ENCODE results near the gene SUPT3H.

GRCh38 chr6:45272626-45273025 is 105.1 kb downstream of the SUPT3H start:
- no peak for TF ChIP-seq RAD21 (IDR thresholded peaks at IDR 0.05)
- TF ChIP-seq CTCF (IDR thresholded peaks at IDR 0.05; ENCODE audit: low read depth, low read length, missing input control) = no peak
- no peak for TF ChIP-seq EGR1 (IDR thresholded peaks at IDR 0.05; ENCODE audit: low read depth in 2 of 2)
- no peak for TF ChIP-seq JUND (IDR thresholded peaks at IDR 0.05)
- TF ChIP-seq SP1 (IDR thresholded peaks at IDR 0.05) = no peak
- no peak for TF ChIP-seq YY1 (IDR thresholded peaks at IDR 0.05)
- no peak for TF ChIP-seq GABPA (IDR thresholded peaks at IDR 0.05 in 1 of 2, conservative IDR thresholded peaks at IDR 0.05 in 1 of 2)
- TF ChIP-seq TAF1 (conservative IDR thresholded peaks at IDR 0.05) = no peak
- TF ChIP-seq, protein P1, sequence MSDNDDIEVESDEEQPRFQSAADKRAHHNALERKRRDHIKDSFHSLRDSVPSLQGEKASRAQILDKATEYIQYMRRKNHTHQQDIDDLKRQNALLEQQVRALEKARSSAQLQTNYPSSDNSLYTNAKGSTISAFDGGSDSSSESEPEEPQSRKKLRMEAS (IDR thresholded peaks at IDR 0.05) = no peak
- TF ChIP-seq REST (IDR thresholded peaks at IDR 0.05) = no peak
- TF ChIP-seq FOXA1 (IDR thresholded peaks at IDR 0.05) = no peak
- no peak for TF ChIP-seq FOXA2 (IDR thresholded peaks at IDR 0.05)
- TF ChIP-seq ATF3 (IDR thresholded peaks at IDR 0.05) = no peak
